GM10847 (cell line): ENCODE data around the gene RRP1.

Experiments
- POLR2A ChIP-seq: IDR thresholded peaks from 2 replicates; pipeline ENCODE4 v1.6.1; 2011; ENCODE audit not compliant: insufficient read length; ENCODE audit errors: extremely low read depth

The RRP1 gene

GRCh38 chr21:43767984-43768867 lies 21.2 kb upstream of the RRP1 start:
- TF ChIP-seq POLR2A: no peak

GRCh38 chr21:43768868-43769167 lies 20.6 kb upstream of the RRP1 start:
- no peak for TF ChIP-seq POLR2A

- TF ChIP-seq POLR2A: no peak
Observed at GRCh38 chr21:43769325-43769958, 19.9 kb upstream of the RRP1 start.

- TF ChIP-seq POLR2A: no peak
Observed at GRCh38 chr21:43770066-43770655, 19.2 kb upstream of the RRP1 start.

- no peak for TF ChIP-seq POLR2A
Observed at GRCh38 chr21:43771199-43771675, 18.1 kb upstream of the RRP1 start.

- TF ChIP-seq POLR2A: no peak
Observed at GRCh38 chr21:43771698-43772424, 17.5 kb upstream of the RRP1 start.

GRCh38 chr21:43772425-43772821 lies 17.0 kb upstream of the RRP1 start:
- no peak for TF ChIP-seq POLR2A

GRCh38 chr21:43774163-43774562 lies 15.2 kb upstream of the RRP1 start:
- TF ChIP-seq POLR2A: no peak

GRCh38 chr21:43775190-43775589 lies 14.2 kb upstream of the RRP1 start:
- no peak for TF ChIP-seq POLR2A

GRCh38 chr21:43775795-43776430 lies 13.5 kb upstream of the RRP1 start, which contains the start of gene CSTB:
Gene CSTB (minus strand): TSS chr21:43776308. CDS start chr21:43776269, 39 bp downstream.
- TF ChIP-seq POLR2A: peak; percentile 78

- no peak for TF ChIP-seq POLR2A
Observed at GRCh38 chr21:43777953-43778352, 11.4 kb upstream of the RRP1 start.

- TF ChIP-seq POLR2A: no peak
Observed at GRCh38 chr21:43778469-43779335, 10.7 kb upstream of the RRP1 start.

GRCh38 chr21:43779660-43780059 lies 9.7 kb upstream of the RRP1 start:
- TF ChIP-seq POLR2A: no peak

GRCh38 chr21:43781846-43782245 lies 7.5 kb upstream of the RRP1 start:
- no peak for TF ChIP-seq POLR2A
